B cell (primary cell): ENCODE measurements around the gene PRXL2B.

Experiments
- CTCF ChIP-seq: fragments of 200-600 bp; IDR thresholded peaks from one replicate; pipeline ENCODE4 v1.8.0; 2022; ENCODE audit warnings: antibody characterized with exemption, mild to moderate bottlenecking
- EZH2 ChIP-seq: IDR thresholded peaks from 2 replicates; pipeline ENCODE4 v1.6.1; 2012; ENCODE audit warnings: borderline replicate concordance, low read depth, mild to moderate bottlenecking, moderate library complexity, low read length; ENCODE audit not compliant: insufficient read depth, poor library complexity, severe bottlenecking

- no peak for TF ChIP-seq CTCF
- no peak for TF ChIP-seq EZH2
Measured at GRCh38 chr1:2591581-2592261, 5.1 kb downstream of the PRXL2B start.
